Stimulated activated CD4-positive, alpha-beta T cell treated with anti-CD3 and anti-CD28 coated beads, TNF-alpha, amount 100 ng/mL, for 1 hour (primary cell): ENCODE data around the gene JAKMIP1.
"Not testable (repeated sequence)": the region's sequence is repeated elsewhere in the genome, so short reads cannot be mapped to it uniquely, and the experiment has no call there.

Experiments used
- DNase-seq, 3 donors: peaks; one replicate each; pipeline ENCODE4 v3.0.0-alpha.2; 2020; ENCODE audit warnings: low read depth in 3 of 3, low spot score in 1 of 3

JAKMIP1 gene

GRCh38 chr4:5998333-5998936 is 201.9 kb downstream of the JAKMIP1 start:
- DNase-seq = no peak

GRCh38 chr4:5996641-5997040 is 203.7 kb downstream of the JAKMIP1 start:
- DNase-seq = no peak

- no peak for DNase-seq
Measured at GRCh38 chr4:5995901-5996623, 204.3 kb downstream of the JAKMIP1 start.

GRCh38 chr4:5993876-5994811 is 206.2 kb downstream of the JAKMIP1 start:
- DNase-seq = no peak

GRCh38 chr4:5993346-5993745 is 207.0 kb downstream of the JAKMIP1 start:
- not testable (repeated sequence) for DNase-seq

- no peak for DNase-seq
Measured at GRCh38 chr4:5992828-5993321, 207.5 kb downstream of the JAKMIP1 start.

GRCh38 chr4:5992171-5992827 is 208.1 kb downstream of the JAKMIP1 start:
- no peak for DNase-seq

GRCh38 chr4:5991405-5991804 is 208.9 kb downstream of the JAKMIP1 start:
- DNase-seq = no peak

- DNase-seq = no peak
Measured at GRCh38 chr4:5990446-5991160, 209.7 kb downstream of the JAKMIP1 start.

GRCh38 chr4:5989236-5990225 is 210.8 kb downstream of the JAKMIP1 start:
- DNase-seq = no peak

- DNase-seq = no peak
Measured at GRCh38 chr4:5988086-5988845, 212.1 kb downstream of the JAKMIP1 start.

- DNase-seq = no peak
Measured at GRCh38 chr4:5984843-5985242, 215.5 kb downstream of the JAKMIP1 start.

GRCh38 chr4:5982156-5982973 is 218.0 kb downstream of the JAKMIP1 start:
- no peak for DNase-seq

GRCh38 chr4:5980436-5981155 is 219.8 kb downstream of the JAKMIP1 start:
- no peak for DNase-seq

- DNase-seq = no peak
Measured at GRCh38 chr4:5979981-5980380, 220.4 kb downstream of the JAKMIP1 start.

- no peak for DNase-seq
Measured at GRCh38 chr4:5976921-5977320, 223.4 kb downstream of the JAKMIP1 start.

GRCh38 chr4:5976431-5976830 is 223.9 kb downstream of the JAKMIP1 start:
- DNase-seq = no peak
